SK-N-SH (cell line): Measurements from ENCODE around the gene JOSD2. TPM values are rescaled to one million over a fixed set of nuclear protein-coding genes. Genes with fewer than 3 reads are reported as not detected.

Experiments
- CTCF ChIA-PET: fragments of 300-600, 350-600 bp; formaldehyde crosslinking; extraction: SDS; loops from one replicate; lab custom pipeline; 2021; lab: Yijun Ruan, JAX
- POLR2A ChIA-PET: fragments of 350-600 bp; sonication (Branson Sonifier 250); formaldehyde crosslinking; extraction: SDS; loops from one replicate; lab custom pipeline; 2020; ENCODE audit warnings: antibody characterized with exemption, inconsistent platforms; lab: Yijun Ruan, JAX
- DNase-seq: peaks from one replicate; pipeline ENCODE4 v3.0.0; 2012
- H2AFZ ChIP-seq: fragments of 200-600 bp; sonication (generic); 2 replicates; pipeline ENCODE4 v1.8.1; 2016; ENCODE audit warnings: antibody characterized with exemption, mild to moderate bottlenecking, low read depth
- H3F3A ChIP-seq: fragments of 200-600 bp; sonication (generic); replicated peaks from 2 replicates; pipeline ENCODE3; 2016; ENCODE audit warnings: antibody characterized with exemption, mild to moderate bottlenecking; ENCODE audit not compliant: insufficient read depth
- H3K27ac ChIP-seq, 2 experiments: fragments of 200-500 bp in 1 of 2; fragments of 200-600 bp in 1 of 2; sonication (Bioruptor generic) in 1 of 2; sonication (generic), shearing (Covaris generic) in 1 of 2; 2 replicates each; pipeline versions ENCODE4 v1.5.1 to v1.6.1; 2014 to 2016; ENCODE audit warnings: low read depth in 2 of 2, inconsistent platforms in 1 of 2, low read length in 1 of 2, mild to moderate bottlenecking in 1 of 2, mixed read lengths in 1 of 2
- H3K27me3 ChIP-seq: fragments of 200-600 bp; sonication (generic), shearing (Covaris generic); 2 replicates; pipeline ENCODE4 v1.6.1; 2016; ENCODE audit warnings: mixed run types; ENCODE audit not compliant: insufficient read depth
- H3K36me3 ChIP-seq, 2 experiments: fragments of 200-500 bp in 1 of 2; fragments of 200-600 bp in 1 of 2; sonication (Bioruptor generic) in 1 of 2; sonication (generic) in 1 of 2; replicated peaks in 1 of 2; 2 replicates each; pipeline versions ENCODE3 to v1.5.1; 2014 to 2016; ENCODE audit warnings: low read length in 1 of 2, mild to moderate bottlenecking in 1 of 2; ENCODE audit not compliant: insufficient read depth in 2 of 2, control insufficient read depth in 1 of 2
- H3K4me1 ChIP-seq, 2 experiments: fragments of 200-500 bp in 1 of 2; fragments of 200-600 bp in 1 of 2; sonication (Bioruptor generic) in 1 of 2; sonication (generic), shearing (Covaris generic) in 1 of 2; 2 replicates each; pipeline versions ENCODE4 v1.5.1 to v1.6.1; 2014 to 2016; ENCODE audit warnings: low read depth in 1 of 2, low read length in 1 of 2, mixed run types in 1 of 2; ENCODE audit not compliant: insufficient read depth in 2 of 2, control insufficient read depth in 1 of 2
- H3K4me2 ChIP-seq: fragments of 200-600 bp; sonication (generic), shearing (Covaris generic); 2 replicates; pipeline ENCODE4 v1.6.1; 2017; ENCODE audit warnings: mixed run types
- H3K4me3 ChIP-seq, 2 experiments: fragments of 200-500 bp in 1 of 2; fragments of 200-600 bp in 1 of 2; sonication (Bioruptor generic) in 1 of 2; sonication (generic), shearing (Covaris generic) in 1 of 2; 2 replicates each; pipeline versions ENCODE4 v1.5.1 to v1.8.1; 2014 to 2016; ENCODE audit warnings: low read depth in 2 of 2, inconsistent platforms in 1 of 2, low read length in 1 of 2, mild to moderate bottlenecking in 1 of 2, mixed read lengths in 1 of 2, moderate library complexity in 1 of 2
- H3K79me2 ChIP-seq: fragments of 200-600 bp; sonication (generic); 2 replicates; pipeline ENCODE4 v1.8.1; 2017; ENCODE audit warnings: mild to moderate bottlenecking; ENCODE audit not compliant: insufficient read depth
- H3K9ac ChIP-seq: fragments of 200-600 bp; sonication (generic); 2 replicates; pipeline ENCODE4 v1.6.1; 2017; ENCODE audit warnings: mixed run types
- H3K9me2 ChIP-seq: fragments of 200-600 bp; sonication (generic); 2 replicates; pipeline ENCODE4 v1.6.1; 2017; ENCODE audit warnings: mixed run types
- H3K9me3 ChIP-seq: fragments of 200-600 bp; sonication (generic); 2 replicates; pipeline ENCODE4 v1.6.1; 2017; ENCODE audit warnings: mixed run types, mild to moderate bottlenecking, moderate library complexity
- H4K20me1 ChIP-seq: fragments of 200-600 bp; sonication (generic); 2 replicates; pipeline ENCODE4 v1.6.1; 2017; ENCODE audit warnings: mild to moderate bottlenecking, mixed run types; ENCODE audit not compliant: insufficient read depth
- CHD2 ChIP-seq: fragments of 150-350 bp; IDR thresholded peaks from 2 replicates; pipeline ENCODE4 v1.6.1; 2018; ENCODE audit warnings: low read length; ENCODE audit not compliant: partially characterized antibody
- EZH2phosphoT487 ChIP-seq: fragments of 200-600 bp; sonication (generic); IDR thresholded peaks from 2 replicates; pipeline ENCODE4 v1.6.1; 2017; ENCODE audit warnings: low read depth, mixed run types, mild to moderate bottlenecking, antibody characterized with exemption, moderate library complexity, borderline replicate concordance
- FOSL2 ChIP-seq: IDR thresholded peaks from 2 replicates; pipeline ENCODE4 v1.4.0; 2012; ENCODE audit warnings: low read depth, mild to moderate bottlenecking, moderate library complexity, borderline replicate concordance
- FOXJ3 ChIP-seq: sonication (generic); formaldehyde crosslinking; IDR thresholded peaks from 2 replicates; pipeline ENCODE4 v1.5.1; 2020; ENCODE audit warnings: mild to moderate bottlenecking, missing genetic modification reagents
- GABPA ChIP-seq: IDR thresholded peaks from 2 replicates; pipeline ENCODE4 v1.4.0; 2012; ENCODE audit warnings: low read depth, mild to moderate bottlenecking
- IRF3 ChIP-seq: fragments of 150-350 bp; IDR thresholded peaks from 2 replicates; pipeline ENCODE4 v1.6.1; 2016; ENCODE audit warnings: mild to moderate bottlenecking, low read depth, low read length
- JUND ChIP-seq: IDR thresholded peaks from 2 replicates; pipeline ENCODE4 v1.4.0; 2012
- MAX ChIP-seq: IDR thresholded peaks from 2 replicates; pipeline ENCODE4 v1.4.0; 2012; ENCODE audit warnings: low read depth
- MEF2A ChIP-seq: IDR thresholded peaks from 2 replicates; pipeline ENCODE4 v1.4.0; 2012; ENCODE audit warnings: low read depth, borderline replicate concordance
- MXI1 ChIP-seq: IDR thresholded peaks from 2 replicates; pipeline ENCODE4 v1.6.1; 2012; ENCODE audit warnings: mild to moderate bottlenecking, low read depth, low read length, improper control_type of control experiment
- NFIC ChIP-seq: IDR thresholded peaks from 2 replicates; pipeline ENCODE4 v1.4.0; 2012; ENCODE audit warnings: borderline replicate concordance
- NRF1 ChIP-seq: IDR thresholded peaks from 2 replicates; pipeline ENCODE4 v1.6.1; 2012; ENCODE audit warnings: low read depth, mild to moderate bottlenecking, low read length
- PBX3 ChIP-seq: IDR thresholded peaks from 2 replicates; pipeline ENCODE4; 2012
- POLR2AphosphoS5 ChIP-seq: IDR thresholded peaks from 2 replicates; pipeline ENCODE4 v1.6.1; 2012; ENCODE audit warnings: low read depth, low read length
- RAD21 ChIP-seq: IDR thresholded peaks from 2 replicates; pipeline ENCODE4 v1.6.1; 2012; ENCODE audit warnings: mild to moderate bottlenecking, low read length
- RCOR1 ChIP-seq: fragments of 150-350 bp; IDR thresholded peaks from 2 replicates; pipeline ENCODE4 v1.6.1; 2017; ENCODE audit warnings: antibody characterized with exemption, low read length
- RFX5 ChIP-seq: IDR thresholded peaks from 2 replicates; pipeline ENCODE4 v1.6.1; 2012; ENCODE audit warnings: mild to moderate bottlenecking, improper control_type of control experiment, low read length
- RXRA ChIP-seq: IDR thresholded peaks from 2 replicates; pipeline ENCODE4 v1.4.0; 2012; ENCODE audit warnings: low read depth, mild to moderate bottlenecking, borderline replicate concordance
- TAF1 ChIP-seq: IDR thresholded peaks from 2 replicates; pipeline ENCODE4 v1.6.1; 2012; ENCODE audit warnings: low read depth, mild to moderate bottlenecking, low read length, moderate library complexity, borderline replicate concordance
- TEAD4 ChIP-seq: IDR thresholded peaks from 2 replicates; pipeline ENCODE4 v1.4.0; 2012; ENCODE audit warnings: mild to moderate bottlenecking, borderline replicate concordance; ENCODE audit not compliant: insufficient read depth
- USF1 ChIP-seq: IDR thresholded peaks from 2 replicates; pipeline ENCODE4 v1.4.0; 2012; ENCODE audit warnings: low read depth, borderline replicate concordance
- YY1 ChIP-seq: IDR thresholded peaks from 2 replicates; pipeline ENCODE4 v1.4.0; 2012; ENCODE audit warnings: low read depth, mild to moderate bottlenecking
- WGBS: methylation state at CpG from one replicate; pipeline ENCODE4 v1.1.6; 2017; ENCODE audit warnings: low lambda C conversion rate; 5-methylcytosine and 5-hydroxymethylcytosine counted together
- polyA plus RNA-seq, 3 experiments: library from polyadenylated mRNA; depleted of rRNA; stranded (reverse); fragments of >200 nt; gene quantifications; 2 replicates each; pipeline ENCODE4 v1.2.3, GENCODE V29; 2012

Gene JOSD2
- polyA plus RNA-seq, 1 of the 3 experiments (the other 2 are of a cell fraction): 81.2 TPM

GRCh38 chr19:50501186-50501567 lies 9.8 kb downstream of the JOSD2 start:
- POLR2A ChIA-PET: interaction anchor here (1.4 kb wide), 1 partner anchor 10 kb away, joined by 9 read pairs; the partner anchor contains the start of gene JOSD2
- Histone ChIP-seq H2AFZ (no peak overlapping the region), H3K79me2 (no peaks in the 10 kb centered on the region), H4K20me1 (no peaks in the 10 kb centered on the region), H3K36me3 (no peaks in the 10 kb centered on the region), H3K9me2 (no peaks in the 10 kb centered on the region), H3K9me3 (no peaks in the 10 kb centered on the region), H3K27ac (no peak overlapping the region), H3K9ac (no peak overlapping the region), H3K4me2 (no peak overlapping the region), H3K4me1 (peaks cover 0 to 7% of the 10 kb centered on the region in 2 experiments; a peak in 1 of 4 replicates), H3K27me3 (no peaks in the 10 kb centered on the region), H3K4me3 (no peak overlapping the region), H3F3A (no peaks in the 10 kb centered on the region)
- 69% methylated on average over 10 of the region's 12 CpGs for WGBS
- no peak for TF ChIP-seq MEF2A
- no peak for TF ChIP-seq CHD2
- TF ChIP-seq RXRA: no peak
- no peak for TF ChIP-seq JUND
- TF ChIP-seq RAD21: no peak
- no peak for TF ChIP-seq IRF3
- TF ChIP-seq RFX5: no peak
- no peak for TF ChIP-seq MAX
- no peak for TF ChIP-seq YY1
- TF ChIP-seq FOSL2: no peak
- no peak for TF ChIP-seq EZH2phosphoT487
- CTCF ChIA-PET: interaction anchor here (1.1 to 2.5 kb wide), 7 partner anchors 9 to 55 kb away, joined by 3 to 11 read pairs (median 6); partner anchors contain the start of gene JOSD2
- no peak for DNase-seq

GRCh38 chr19:50500753-50501151 lies 10.2 kb downstream of the JOSD2 start:
- H3K9me3 ChIP-seq: no peaks in the 10 kb centered on the region
- DNase-seq: no peak
- no peaks in the 10 kb centered on the region for H3F3A ChIP-seq
- H3K36me3 ChIP-seq: no peaks in the 10 kb centered on the region
- no peaks in the 10 kb centered on the region for H3K79me2 ChIP-seq
- no peaks in the 10 kb centered on the region for H3K27me3 ChIP-seq
- H3K4me3 ChIP-seq: no peak overlapping the region
- ChIA-PET POLR2A (interaction anchor here (1.4 kb wide), 1 partner anchor 10 kb away, joined by 9 read pairs; the partner anchor contains the start of gene JOSD2), CTCF (interaction anchor here (0.7 to 2.5 kb wide), 7 partner anchors 9 to 289 kb away, joined by 3 to 11 read pairs (median 6); partner anchors contain the start of genes ACP4 and JOSD2)
- no peak overlapping the region for H2AFZ ChIP-seq
- H3K4me1 ChIP-seq: peaks cover 0 to 7% of the 10 kb centered on the region in 2 experiments; a peak in 1 of 4 replicates
- WGBS: 58% methylated on average over 10 of the region's 10 CpGs
- TF ChIP-seq NRF1 (no peak), RXRA (no peak), JUND (no peak), MEF2A (no peak), MXI1 (no peak), FOXJ3 (CRISPR knock-in tag) (no peak), USF1 (no peak), RCOR1 (no peak), FOSL2 (no peak), TEAD4 (no peak), CHD2 (no peak), TAF1 (no peak), NFIC (no peak), GABPA (no peak), POLR2AphosphoS5 (no peak), PBX3 (no peak)
- H3K9me2 ChIP-seq: no peaks in the 10 kb centered on the region
- no peak overlapping the region for H3K4me2 ChIP-seq
- no peak overlapping the region for H3K27ac ChIP-seq
- no peak overlapping the region for H3K9ac ChIP-seq
- H4K20me1 ChIP-seq: no peaks in the 10 kb centered on the region
